ENCODE data around the gene ARHGAP22.

Gene ARHGAP22

GRCh38 chr10:48458662-48459048 lies 146.2 kb downstream of the ARHGAP22 start:
- H3K27ac ChIP-seq (ENCODE audit: insufficient read depth, low read length, poor library complexity, severe bottlenecking), result no peak overlapping the region
- H3K4me1 ChIP-seq (ENCODE audit: control insufficient read depth, insufficient read depth, low read length, poor library complexity, severe bottlenecking), result no peaks in the 10 kb centered on the region
- H3K9me3 ChIP-seq (ENCODE audit: control insufficient read depth, low read length), result no peaks in the 10 kb centered on the region
- no peaks in the 10 kb centered on the region for H3K36me3 ChIP-seq (ENCODE audit: control insufficient read depth, insufficient read depth, low read length)
- H3K4me3 ChIP-seq (ENCODE audit: insufficient read depth, low read depth, low read length, poor library complexity, severe bottlenecking), result no peak overlapping the region
- no peak for DNase-seq
- no peaks in the 10 kb centered on the region for H3K27me3 ChIP-seq (replicated peaks; ENCODE audit: control insufficient read depth, insufficient read depth, low read length, poor library complexity, severe bottlenecking)

- Histone ChIP-seq H3K36me3 (ENCODE audit: control insufficient read depth, insufficient read depth, low read length) (no peaks in the 10 kb centered on the region), H3K9me3 (ENCODE audit: control insufficient read depth, low read length) (no peaks in the 10 kb centered on the region), H3K27me3 (replicated peaks; ENCODE audit: control insufficient read depth, insufficient read depth, low read length, poor library complexity, severe bottlenecking) (no peaks in the 10 kb centered on the region), H3K4me1 (ENCODE audit: control insufficient read depth, insufficient read depth, low read length, poor library complexity, severe bottlenecking) (no peaks in the 10 kb centered on the region), H3K4me3 (ENCODE audit: insufficient read depth, low read depth, low read length, poor library complexity, severe bottlenecking) (no peak overlapping the region), H3K27ac (ENCODE audit: insufficient read depth, low read length, poor library complexity, severe bottlenecking) (no peak overlapping the region)
- DNase-seq, result no peak
Measured at GRCh38 chr10:48457949-48458661, 146.8 kb downstream of the ARHGAP22 start.

GRCh38 chr10:48456808-48457761 lies 147.8 kb downstream of the ARHGAP22 start:
- no peaks in the 10 kb centered on the region for H3K4me1 ChIP-seq (ENCODE audit: control insufficient read depth, insufficient read depth, low read length, poor library complexity, severe bottlenecking)
- no peak for DNase-seq
- no peak overlapping the region for H3K4me3 ChIP-seq (ENCODE audit: insufficient read depth, low read depth, low read length, poor library complexity, severe bottlenecking)
- no peaks in the 10 kb centered on the region for H3K27me3 ChIP-seq (replicated peaks; ENCODE audit: control insufficient read depth, insufficient read depth, low read length, poor library complexity, severe bottlenecking)
- H3K36me3 ChIP-seq (ENCODE audit: control insufficient read depth, insufficient read depth, low read length), result no peaks in the 10 kb centered on the region
- no peaks in the 10 kb centered on the region for H3K9me3 ChIP-seq (ENCODE audit: control insufficient read depth, low read length)
- no peak overlapping the region for H3K27ac ChIP-seq (ENCODE audit: insufficient read depth, low read length, poor library complexity, severe bottlenecking)

GRCh38 chr10:48456361-48456804 lies 148.5 kb downstream of the ARHGAP22 start:
- Histone ChIP-seq H3K36me3 (ENCODE audit: control insufficient read depth, insufficient read depth, low read length) (no peaks in the 10 kb centered on the region), H3K27me3 (replicated peaks; ENCODE audit: control insufficient read depth, insufficient read depth, low read length, poor library complexity, severe bottlenecking) (no peaks in the 10 kb centered on the region)
- DNase-seq, result no peak

GRCh38 chr10:48455392-48456151 lies 149.3 kb downstream of the ARHGAP22 start:
- DNase-seq, result no peak
- no peak overlapping the region for H3K27ac ChIP-seq (ENCODE audit: insufficient read depth, low read length, poor library complexity, severe bottlenecking)
- H3K9me3 ChIP-seq (ENCODE audit: control insufficient read depth, low read length), result no peaks in the 10 kb centered on the region
- H3K27me3 ChIP-seq (replicated peaks; ENCODE audit: control insufficient read depth, insufficient read depth, low read length, poor library complexity, severe bottlenecking), result no peaks in the 10 kb centered on the region
- H3K4me1 ChIP-seq (ENCODE audit: control insufficient read depth, insufficient read depth, low read length, poor library complexity, severe bottlenecking), result no peaks in the 10 kb centered on the region
- H3K36me3 ChIP-seq (ENCODE audit: control insufficient read depth, insufficient read depth, low read length), result no peaks in the 10 kb centered on the region
- no peak overlapping the region for H3K4me3 ChIP-seq (ENCODE audit: insufficient read depth, low read depth, low read length, poor library complexity, severe bottlenecking)

More at GRCh38 chr10:48456361-48456804, 148.5 kb downstream of the ARHGAP22 start:
- H3K9me3 ChIP-seq (ENCODE audit: control insufficient read depth, low read length), result no peaks in the 10 kb centered on the region
- no peaks in the 10 kb centered on the region for H3K4me1 ChIP-seq (ENCODE audit: control insufficient read depth, insufficient read depth, low read length, poor library complexity, severe bottlenecking)
- H3K27ac ChIP-seq (ENCODE audit: insufficient read depth, low read length, poor library complexity, severe bottlenecking), result no peak overlapping the region
- no peak overlapping the region for H3K4me3 ChIP-seq (ENCODE audit: insufficient read depth, low read depth, low read length, poor library complexity, severe bottlenecking)

GRCh38 chr10:48455055-48455391 lies 149.8 kb downstream of the ARHGAP22 start:
- no peak overlapping the region for H3K27ac ChIP-seq (ENCODE audit: insufficient read depth, low read length, poor library complexity, severe bottlenecking)
- no peak overlapping the region for H3K4me3 ChIP-seq (ENCODE audit: insufficient read depth, low read depth, low read length, poor library complexity, severe bottlenecking)
- no peaks in the 10 kb centered on the region for H3K4me1 ChIP-seq (ENCODE audit: control insufficient read depth, insufficient read depth, low read length, poor library complexity, severe bottlenecking)
- H3K9me3 ChIP-seq (ENCODE audit: control insufficient read depth, low read length), result no peaks in the 10 kb centered on the region
- no peaks in the 10 kb centered on the region for H3K27me3 ChIP-seq (replicated peaks; ENCODE audit: control insufficient read depth, insufficient read depth, low read length, poor library complexity, severe bottlenecking)
- no peak for DNase-seq
- no peaks in the 10 kb centered on the region for H3K36me3 ChIP-seq (ENCODE audit: control insufficient read depth, insufficient read depth, low read length)

- Histone ChIP-seq H3K4me3 (ENCODE audit: insufficient read depth, low read depth, low read length, poor library complexity, severe bottlenecking) (no peak overlapping the region), H3K27ac (ENCODE audit: insufficient read depth, low read length, poor library complexity, severe bottlenecking) (no peak overlapping the region), H3K4me1 (ENCODE audit: control insufficient read depth, insufficient read depth, low read length, poor library complexity, severe bottlenecking) (no peaks in the 10 kb centered on the region), H3K9me3 (ENCODE audit: control insufficient read depth, low read length) (no peaks in the 10 kb centered on the region), H3K36me3 (ENCODE audit: control insufficient read depth, insufficient read depth, low read length) (no peaks in the 10 kb centered on the region), H3K27me3 (replicated peaks; ENCODE audit: control insufficient read depth, insufficient read depth, low read length, poor library complexity, severe bottlenecking) (no peaks in the 10 kb centered on the region)
- DNase-seq, result no peak
Measured at GRCh38 chr10:48454302-48455054, 150.4 kb downstream of the ARHGAP22 start.

GRCh38 chr10:48453451-48454301 lies 151.2 kb downstream of the ARHGAP22 start:
- H3K36me3 ChIP-seq (ENCODE audit: control insufficient read depth, insufficient read depth, low read length), result no peaks in the 10 kb centered on the region
- H3K27me3 ChIP-seq (replicated peaks; ENCODE audit: control insufficient read depth, insufficient read depth, low read length, poor library complexity, severe bottlenecking), result no peaks in the 10 kb centered on the region
- H3K4me1 ChIP-seq (ENCODE audit: control insufficient read depth, insufficient read depth, low read length, poor library complexity, severe bottlenecking), result no peaks in the 10 kb centered on the region
- no peak for DNase-seq
- H3K27ac ChIP-seq (ENCODE audit: insufficient read depth, low read length, poor library complexity, severe bottlenecking), result no peak overlapping the region
- H3K9me3 ChIP-seq (ENCODE audit: control insufficient read depth, low read length), result no peaks in the 10 kb centered on the region
- no peak overlapping the region for H3K4me3 ChIP-seq (ENCODE audit: insufficient read depth, low read depth, low read length, poor library complexity, severe bottlenecking)

All from effector memory CD4-positive, alpha-beta T cell (primary cell).